ENCODE results near the gene PIK3CD.

- TF ChIP-seq CTCF (IDR thresholded peaks at IDR 0.05; ENCODE audit: low read depth, low read length, missing input control) = no peak
- TF ChIP-seq JUND (IDR thresholded peaks at IDR 0.05) = no peak
- no peak for TF ChIP-seq HNF4G (IDR thresholded peaks at IDR 0.05)
- no peak for TF ChIP-seq TAF1 (conservative IDR thresholded peaks at IDR 0.05)
- TF ChIP-seq, protein P1, sequence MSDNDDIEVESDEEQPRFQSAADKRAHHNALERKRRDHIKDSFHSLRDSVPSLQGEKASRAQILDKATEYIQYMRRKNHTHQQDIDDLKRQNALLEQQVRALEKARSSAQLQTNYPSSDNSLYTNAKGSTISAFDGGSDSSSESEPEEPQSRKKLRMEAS (IDR thresholded peaks at IDR 0.05) = no peak
- no peak for TF ChIP-seq RAD21 (IDR thresholded peaks at IDR 0.05)
- TF ChIP-seq RXRA (IDR thresholded peaks at IDR 0.05) = no peak
These were observed 47.8 kb downstream of the PIK3CD start for GRCh38 chr1:9699361-9699760.

Measured in liver (tissue), 3 donors.